ENCODE measurements around the gene DOCK2.

DNA sequence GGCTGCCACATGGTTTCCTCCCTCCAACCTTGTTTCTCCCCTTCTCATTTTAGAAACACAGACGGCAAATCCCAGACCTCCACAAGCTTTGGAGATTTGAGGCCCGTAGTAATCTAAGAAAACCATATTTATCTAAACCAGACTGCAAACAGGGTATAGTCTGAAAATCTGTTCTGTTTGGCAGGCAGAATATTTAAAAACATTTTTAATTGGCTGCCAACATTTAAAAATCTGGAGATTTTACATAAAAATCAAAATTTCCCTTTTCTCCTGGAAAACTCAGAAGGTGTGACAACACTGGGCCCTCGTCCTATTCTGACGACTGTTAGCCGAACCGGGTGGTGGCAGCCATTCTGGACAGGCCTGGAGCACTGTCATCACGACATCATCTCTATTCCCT is 401.2 kb downstream of the DOCK2 start:
- TF ChIP-seq EZH2 (IDR thresholded peaks at IDR 0.05; ENCODE audit: borderline replicate concordance, low read depth, low read length, severe bottlenecking) = no peak
- TF ChIP-seq, protein P1, sequence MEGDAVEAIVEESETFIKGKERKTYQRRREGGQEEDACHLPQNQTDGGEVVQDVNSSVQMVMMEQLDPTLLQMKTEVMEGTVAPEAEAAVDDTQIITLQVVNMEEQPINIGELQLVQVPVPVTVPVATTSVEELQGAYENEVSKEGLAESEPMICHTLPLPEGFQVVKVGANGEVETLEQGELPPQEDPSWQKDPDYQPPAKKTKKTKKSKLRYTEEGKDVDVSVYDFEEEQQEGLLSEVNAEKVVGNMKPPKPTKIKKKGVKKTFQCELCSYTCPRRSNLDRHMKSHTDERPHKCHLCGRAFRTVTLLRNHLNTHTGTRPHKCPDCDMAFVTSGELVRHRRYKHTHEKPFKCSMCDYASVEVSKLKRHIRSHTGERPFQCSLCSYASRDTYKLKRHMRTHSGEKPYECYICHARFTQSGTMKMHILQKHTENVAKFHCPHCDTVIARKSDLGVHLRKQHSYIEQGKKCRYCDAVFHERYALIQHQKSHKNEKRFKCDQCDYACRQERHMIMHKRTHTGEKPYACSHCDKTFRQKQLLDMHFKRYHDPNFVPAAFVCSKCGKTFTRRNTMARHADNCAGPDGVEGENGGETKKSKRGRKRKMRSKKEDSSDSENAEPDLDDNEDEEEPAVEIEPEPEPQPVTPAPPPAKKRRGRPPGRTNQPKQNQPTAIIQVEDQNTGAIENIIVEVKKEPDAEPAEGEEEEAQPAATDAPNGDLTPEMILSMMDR (IDR thresholded peaks at IDR 0.05; ENCODE audit: borderline replicate concordance, extremely low read depth, low read length, poor library complexity, severe bottlenecking) = no peak
